HG02840 (cell line): Measurements from ENCODE around the gene ITLN2.
"Not testable (repeated sequence)": the region's sequence is repeated elsewhere in the genome, so short reads cannot be mapped to it uniquely, and the experiment has no call there.

Experiments used
- ATAC-seq: cut with Tn5 transposase; IDR thresholded peaks from one replicate; pipeline ENCODE4 v1.9.1; 2021; ENCODE audit warnings: mild to moderate bottlenecking, moderate library complexity, moderate number of reproducible peaks; ENCODE audit not compliant: unreplicated experiment, low FRiP score

ITLN2 gene

DNA sequence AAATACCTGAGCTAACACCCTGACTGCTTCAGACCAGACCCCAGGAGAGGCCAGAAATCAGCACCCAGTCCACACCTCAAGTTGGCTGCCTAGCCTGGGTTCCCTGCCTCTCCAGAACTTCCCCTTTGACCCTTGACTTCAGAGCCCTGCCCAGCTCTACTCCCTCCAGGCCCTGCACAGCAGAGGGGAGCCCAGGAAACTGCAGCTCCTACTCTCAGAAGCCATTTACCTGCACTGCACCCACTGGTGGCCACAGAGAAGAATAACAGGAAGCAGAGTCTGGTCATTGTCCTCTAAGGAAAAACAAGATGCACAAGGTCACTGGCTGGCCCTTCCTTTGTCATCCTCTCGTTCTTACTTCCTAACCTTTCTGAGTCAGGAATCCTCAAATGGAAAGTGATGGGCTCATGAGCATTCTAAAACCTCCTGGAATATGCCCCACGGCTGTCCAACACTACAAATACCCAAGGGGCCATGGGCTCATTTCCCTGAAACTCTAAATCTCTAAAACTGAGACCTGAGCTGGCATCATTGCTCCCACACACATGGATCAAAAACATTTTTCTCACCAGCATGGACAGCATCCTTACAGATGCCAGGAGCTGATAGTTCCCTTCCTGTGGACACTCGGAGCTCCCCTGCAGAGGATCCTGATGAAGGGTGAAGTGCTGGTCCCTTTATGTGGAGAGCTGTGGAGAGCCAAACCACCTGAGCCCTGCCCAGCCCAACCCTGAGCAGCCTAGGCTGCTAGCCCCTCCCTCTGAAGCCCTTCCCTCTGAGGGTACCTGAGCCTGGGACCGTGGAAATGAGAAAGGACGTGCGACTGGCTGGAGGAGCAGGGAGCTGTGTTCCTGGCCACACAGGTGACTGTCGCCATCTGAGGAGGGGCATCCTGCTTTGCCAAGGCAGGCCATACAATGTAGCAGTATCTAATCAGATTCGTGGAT, at the start of gene ITLN2:
TSS of gene ITLN2 (minus strand) at position 652 of the 947 bp plus-strand sequence. CDS start at position 584, 68 bp downstream.
- no peak for ATAC-seq

DNA sequence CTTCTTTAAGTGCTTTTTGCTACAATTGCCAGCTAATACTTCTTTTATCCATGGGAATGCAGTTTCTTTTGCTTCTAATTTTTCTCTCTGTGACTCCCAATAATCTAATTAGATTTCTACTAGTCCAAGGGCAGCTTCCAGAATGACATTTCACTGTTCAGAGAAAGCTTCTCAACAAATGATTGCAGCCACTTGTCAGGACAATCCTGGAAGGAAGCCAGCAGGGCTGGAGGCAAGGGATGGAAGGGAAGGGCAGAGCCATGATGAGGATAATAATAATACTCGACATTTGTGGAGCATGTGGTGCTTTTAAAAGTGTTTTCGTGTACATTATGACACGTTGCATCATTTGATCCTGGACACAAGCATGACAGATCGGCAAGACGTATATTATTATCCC, 46.9 kb upstream of the ITLN2 start:
- ATAC-seq = no peak

DNA sequence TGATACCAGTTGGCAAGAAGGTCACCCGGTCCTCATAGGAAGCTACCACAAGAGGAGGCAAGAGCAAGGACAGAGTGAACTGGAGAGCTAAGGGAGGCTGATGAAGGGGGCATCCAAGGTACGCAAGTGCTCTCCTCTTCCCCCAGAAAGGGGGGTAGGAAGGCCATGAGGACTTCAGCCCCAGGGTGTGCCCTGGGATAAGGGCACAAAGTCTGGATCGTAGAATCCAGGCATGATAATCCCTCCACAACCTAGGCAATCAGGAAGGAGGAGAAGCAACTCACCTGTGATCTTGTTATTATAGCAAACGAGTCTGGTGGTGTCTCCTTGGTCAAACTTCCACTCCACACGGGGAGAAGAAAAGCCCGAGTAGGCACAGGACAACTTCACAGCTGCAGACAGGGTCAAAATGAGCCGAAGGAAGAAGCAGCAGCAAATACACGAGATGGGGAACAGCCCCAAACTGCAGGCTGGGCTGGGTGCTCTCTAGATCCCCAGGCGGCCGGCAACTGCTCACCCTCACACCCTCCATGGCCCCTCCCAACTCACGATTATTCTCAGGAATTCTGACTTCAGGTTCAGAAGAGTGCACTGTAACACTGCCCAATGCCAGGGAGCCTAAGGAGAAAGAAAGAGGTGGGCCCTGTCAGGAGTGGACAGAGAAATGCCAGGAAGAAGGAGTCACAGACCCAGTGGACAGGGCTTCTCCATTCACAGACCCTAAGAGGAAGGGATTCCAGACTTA, 46.3 kb upstream of the ITLN2 start:
- no peak for ATAC-seq

DNA sequence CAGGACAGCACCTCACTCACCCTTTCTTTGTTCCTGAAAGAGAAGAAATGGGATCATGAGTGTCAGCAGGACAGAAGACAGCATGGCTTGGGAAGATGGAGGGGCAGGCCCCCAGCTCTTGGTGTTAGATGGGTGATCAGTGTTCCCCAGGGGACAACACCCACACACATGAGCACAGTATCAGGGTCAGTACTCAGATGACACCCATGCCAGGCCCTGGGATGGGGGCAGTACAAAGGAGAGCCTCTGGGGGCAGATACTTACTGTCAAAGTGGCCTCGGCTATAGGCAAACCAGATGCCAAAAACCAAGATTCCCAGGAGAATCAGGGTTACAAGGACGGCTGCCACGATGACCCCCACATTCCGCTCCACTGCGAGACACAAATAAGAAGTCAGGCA, 44.8 kb upstream of the ITLN2 start:
- ATAC-seq = no peak

DNA sequence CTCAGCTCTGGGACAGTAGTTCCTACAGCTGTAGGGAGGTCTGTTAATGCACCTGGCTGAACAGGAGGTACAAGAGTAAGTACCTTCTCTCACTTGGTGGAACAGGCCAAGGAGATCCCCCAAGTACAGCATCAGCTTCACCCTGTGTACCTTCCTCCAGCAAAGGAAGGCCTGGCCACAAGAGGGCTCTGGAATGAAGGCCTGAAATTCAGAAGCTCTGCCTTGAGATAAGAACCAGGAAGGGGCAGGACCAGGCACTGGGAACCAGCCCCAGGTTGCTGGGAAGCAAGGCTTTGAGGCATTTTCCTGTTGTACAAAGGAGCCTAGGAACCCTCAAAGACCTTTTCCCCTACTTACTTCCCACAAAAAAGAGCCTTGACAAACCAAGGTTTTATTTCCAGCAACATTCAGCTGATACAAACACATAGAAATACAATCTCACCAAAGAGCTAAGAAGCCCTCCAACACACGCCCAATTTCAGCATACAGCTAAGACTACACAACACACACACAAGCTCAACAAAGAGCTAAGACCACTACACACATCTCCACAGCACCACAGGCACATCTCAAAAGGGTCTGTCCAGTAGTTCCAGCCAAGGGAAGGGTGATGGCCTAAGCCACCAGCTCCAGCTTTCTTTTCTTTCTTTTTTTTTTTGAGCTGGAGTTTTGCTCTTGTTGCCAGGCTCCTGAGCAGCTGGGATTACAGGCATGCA, 42.9 kb upstream of the ITLN2 start:
- ATAC-seq = no peak

DNA sequence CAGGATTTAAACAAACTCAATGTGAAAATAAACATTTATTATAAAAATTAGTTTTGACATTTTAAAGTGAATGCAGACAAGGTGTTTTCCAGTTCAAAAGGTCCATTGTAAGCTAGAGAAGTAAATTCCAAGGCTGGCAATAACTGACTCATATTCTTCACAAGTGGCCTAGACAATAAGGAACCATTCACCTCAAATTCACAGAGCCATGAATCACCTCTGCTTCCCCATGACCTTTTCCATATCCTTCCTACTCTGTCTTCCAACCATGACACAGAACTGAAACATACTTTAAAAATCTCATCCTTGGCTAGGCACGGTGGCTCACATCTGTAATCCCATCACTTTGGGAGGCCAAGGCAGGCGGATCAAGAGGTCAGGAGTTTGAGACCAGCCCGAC, 41.6 kb upstream of the ITLN2 start:
- no peak for ATAC-seq

DNA sequence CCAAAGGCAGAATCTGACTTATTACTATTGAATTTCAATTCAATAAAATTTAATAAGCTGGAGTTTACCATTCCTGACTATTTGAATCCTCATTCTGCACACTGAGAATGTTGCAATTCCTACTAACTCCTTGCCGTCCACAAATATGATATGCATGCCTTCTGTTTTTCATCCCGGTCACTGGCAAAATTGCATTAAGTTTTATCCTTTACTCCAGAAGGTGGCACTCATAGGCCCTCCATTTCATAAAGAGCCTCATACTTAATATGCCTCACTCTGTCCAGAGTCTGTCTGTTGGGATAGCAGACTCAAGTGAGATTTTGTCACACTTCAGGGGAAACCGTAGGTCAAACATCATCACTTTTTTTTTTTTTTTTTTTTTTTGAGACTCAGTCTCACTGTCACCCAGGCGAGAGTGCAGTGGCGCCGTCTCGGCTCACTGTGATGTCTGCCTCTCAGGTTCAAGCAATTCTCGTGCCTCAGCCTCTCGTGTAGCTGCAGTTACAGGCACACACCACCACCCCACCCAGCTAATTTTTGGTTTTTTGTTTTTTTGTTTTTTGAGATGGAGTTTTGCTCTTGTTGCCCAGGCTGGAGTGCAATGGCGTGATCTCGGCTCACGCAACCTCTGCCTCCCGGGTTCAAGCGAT, 39.1 kb upstream of the ITLN2 start:
- no peak for ATAC-seq

DNA sequence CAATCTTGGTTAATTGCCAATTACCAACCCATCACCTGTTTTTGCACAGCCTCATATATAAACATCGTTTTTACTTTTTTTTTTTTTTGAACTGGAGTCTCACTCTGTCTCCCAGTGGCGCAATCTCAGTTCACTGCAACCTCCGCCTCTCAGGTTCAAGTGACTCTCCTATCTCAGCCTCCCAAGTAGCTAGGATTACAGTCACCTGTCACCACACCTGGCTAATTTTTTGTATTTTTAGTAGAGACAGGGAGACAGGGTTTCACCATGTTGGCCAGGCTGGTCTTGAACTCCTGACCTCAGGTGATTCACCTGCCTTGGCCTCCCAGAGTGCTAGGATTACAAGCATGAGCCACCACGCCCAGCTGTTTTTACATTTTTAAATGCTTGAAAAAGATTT, 37.4 kb upstream of the ITLN2 start:
- ATAC-seq = not testable (repeated sequence)

DNA sequence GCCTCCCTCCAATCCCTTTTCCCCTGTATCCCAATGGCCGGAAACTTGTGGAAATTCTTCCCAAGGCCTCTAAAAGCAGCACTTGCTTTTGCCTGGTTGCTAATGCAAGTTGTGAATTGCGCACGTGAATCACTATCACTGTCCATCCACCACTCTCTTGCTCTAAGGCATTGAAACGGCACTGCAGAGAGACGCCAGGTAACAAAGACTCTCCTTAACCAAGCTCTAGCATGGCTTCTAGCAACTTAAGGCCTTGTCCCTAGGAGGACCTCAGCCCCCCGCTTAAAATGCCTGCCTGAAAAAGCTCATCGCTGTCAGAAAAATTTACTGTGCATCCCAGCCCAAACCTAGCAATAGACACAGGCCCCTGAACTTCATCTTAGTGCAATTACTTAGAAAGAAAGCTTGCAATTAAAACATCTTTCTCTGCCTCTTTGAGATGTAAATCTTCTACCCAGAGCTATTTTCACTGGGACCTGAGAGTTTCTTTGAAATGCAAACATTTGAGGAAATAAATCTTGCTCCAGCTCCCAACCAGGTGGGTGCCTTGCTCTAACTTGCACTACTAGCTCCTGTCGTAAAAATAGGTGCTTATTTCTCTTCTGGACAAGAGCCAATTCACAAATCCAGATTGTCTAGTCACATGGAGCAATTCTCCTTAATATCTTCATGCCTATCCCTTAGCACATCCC, 32.9 kb upstream of the ITLN2 start:
- no peak for ATAC-seq

DNA sequence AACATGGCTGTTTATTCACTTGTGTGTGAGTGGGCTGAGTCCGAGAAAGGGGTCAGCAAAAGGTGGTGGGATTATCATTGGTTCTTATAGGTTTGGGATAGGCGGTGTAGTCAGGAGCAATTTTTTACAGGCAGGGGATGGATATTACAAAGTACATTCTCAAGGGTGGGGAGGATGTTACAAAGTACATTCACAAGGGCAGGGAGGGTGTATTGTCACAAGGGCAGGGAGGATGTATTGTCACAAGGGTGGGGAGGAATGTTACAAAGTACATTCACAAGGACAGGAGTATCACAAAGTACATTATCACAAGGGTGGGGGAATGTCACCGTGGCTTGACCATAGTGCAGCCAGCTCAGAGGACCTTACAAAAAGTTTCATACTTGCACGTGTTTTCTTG, 31.1 kb upstream of the ITLN2 start:
- ATAC-seq = no peak

DNA sequence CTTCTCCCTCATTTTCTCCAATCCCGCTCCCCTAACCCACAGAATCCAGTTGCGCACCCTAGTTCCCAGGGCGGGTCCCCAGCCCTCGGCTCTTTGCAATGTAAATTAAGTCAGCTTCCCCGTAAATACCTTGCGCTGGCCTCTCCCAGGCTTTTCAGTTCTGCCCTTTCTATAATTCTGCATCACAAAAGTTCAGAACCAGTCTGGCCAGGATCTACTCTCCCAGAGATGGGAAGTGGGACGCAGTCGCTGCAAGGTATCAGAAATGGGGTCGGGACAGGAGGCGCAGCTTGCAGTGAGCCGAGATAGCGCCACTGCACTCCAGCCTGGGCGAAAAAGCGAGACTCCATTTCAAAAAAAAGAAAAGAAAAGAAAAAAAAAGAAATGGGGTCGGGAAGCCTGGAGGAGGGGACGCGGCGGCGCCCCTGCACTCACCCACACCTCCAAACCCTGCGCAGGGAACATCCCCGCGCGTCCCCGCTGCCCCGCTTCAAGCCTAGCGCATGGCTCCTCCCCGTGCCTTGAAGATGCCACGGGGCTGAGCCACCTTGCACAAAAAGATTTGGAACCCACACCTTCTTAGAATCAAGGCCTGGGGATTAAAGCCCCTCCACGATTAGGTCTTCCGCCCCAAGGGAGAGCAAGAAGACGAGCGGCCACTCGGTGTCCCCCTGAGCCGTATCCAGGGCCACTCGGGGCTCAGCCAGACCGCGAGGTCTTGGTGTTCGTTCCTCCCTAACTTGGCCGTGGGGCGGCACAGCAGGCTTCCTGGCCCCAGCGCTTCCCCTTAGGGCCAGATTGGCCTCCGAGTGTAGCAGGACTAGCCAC, 27.2 kb upstream of the ITLN2 start:
- ATAC-seq = no peak

DNA sequence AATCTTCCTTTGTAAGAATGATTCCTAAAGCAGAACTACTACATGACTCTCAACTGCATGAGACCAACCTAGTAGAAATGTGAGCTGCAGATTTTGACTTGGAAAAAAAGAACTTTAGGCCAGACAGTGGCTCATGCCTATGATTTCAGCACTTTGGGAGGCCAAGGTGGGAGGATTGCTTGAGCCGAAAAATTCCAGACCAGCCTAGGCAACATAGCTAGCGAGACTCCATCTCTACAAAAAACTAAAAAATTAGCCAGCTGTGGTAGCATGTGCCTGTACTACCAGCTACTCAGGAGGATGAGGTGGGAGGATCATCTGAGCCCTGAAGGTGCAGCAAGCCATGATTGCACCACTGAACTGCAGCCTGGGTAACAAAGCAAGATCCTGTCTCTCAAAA, 24.7 kb upstream of the ITLN2 start:
- ATAC-seq = no peak

DNA sequence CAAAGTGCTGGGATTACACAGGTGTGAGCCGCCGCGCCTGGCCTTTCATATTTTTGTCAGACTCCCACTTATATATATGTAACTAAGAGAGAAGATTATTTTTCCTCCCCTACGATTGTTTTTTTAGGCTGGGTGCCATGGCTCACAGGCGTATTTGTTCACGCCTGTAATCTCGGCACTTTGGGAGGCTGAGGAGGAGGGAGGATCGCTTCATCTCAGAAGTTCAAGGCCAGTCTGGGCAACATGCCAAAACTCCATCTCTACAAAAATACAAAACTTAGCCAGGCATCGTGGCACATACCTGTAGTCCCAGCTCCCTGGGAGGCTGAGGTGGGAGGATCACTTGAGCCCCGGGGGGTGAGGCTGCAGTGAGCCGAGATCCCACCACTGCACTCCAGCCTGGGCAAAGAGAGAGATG, 23.9 kb upstream of the ITLN2 start:
- no peak for ATAC-seq

DNA sequence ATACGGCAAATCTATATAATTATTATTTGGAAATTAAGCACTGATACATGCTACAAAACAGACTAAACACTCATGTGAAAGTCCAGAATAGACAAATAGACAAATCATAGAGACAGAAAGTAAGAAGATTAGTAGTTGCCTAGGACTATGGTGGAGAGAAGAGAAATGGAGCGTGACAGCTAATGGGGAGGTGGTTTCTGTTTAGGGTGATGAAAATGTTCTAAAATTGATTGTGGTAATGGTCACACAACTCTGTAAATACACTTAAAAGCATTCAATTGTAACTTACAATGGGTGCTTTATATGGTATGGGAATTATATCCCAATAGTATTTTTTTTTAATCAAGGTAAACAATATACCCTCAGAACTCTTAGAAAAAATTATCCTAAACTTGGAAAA, 20.4 kb upstream of the ITLN2 start:
- ATAC-seq = no peak

DNA sequence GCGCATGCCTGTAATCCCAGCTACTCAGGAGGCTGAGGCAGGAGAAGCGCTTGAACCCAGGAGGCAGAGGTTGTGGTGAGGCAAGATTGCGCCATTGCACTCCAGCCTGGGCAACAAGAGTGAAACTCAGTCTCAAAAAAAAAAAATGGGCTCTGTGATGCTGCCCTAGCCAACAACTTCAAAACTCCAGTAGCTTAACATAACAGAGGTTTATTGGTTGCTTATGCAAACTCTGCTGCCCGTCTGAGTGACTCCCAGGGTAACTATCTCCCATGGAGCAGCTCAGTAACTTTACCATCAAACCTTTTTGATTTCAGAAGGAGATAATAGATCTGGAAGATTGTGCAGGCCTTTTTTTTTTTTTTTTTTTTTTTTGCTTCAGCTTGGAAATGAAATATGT, 18.9 kb upstream of the ITLN2 start:
- ATAC-seq = no peak

DNA sequence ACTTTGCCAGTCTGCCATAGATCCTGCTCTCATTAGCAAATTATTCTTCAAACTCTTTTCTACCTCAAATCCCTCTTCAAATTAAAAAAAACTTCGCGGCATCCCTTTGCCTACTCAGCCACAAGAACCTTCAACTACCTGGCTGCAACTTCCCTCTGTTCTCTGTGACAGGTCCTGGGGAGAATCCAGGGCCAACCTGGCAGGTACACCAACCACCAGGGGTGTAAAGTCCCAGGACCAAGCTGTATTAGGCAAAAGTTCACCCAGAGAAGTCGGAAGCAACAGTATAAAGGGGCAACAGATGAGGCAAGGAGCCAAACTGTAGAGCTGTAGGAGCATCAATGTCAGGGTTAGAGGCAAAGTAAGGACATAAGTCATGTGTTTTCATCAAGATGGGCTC, 18.3 kb upstream of the ITLN2 start:
- ATAC-seq = no peak

DNA sequence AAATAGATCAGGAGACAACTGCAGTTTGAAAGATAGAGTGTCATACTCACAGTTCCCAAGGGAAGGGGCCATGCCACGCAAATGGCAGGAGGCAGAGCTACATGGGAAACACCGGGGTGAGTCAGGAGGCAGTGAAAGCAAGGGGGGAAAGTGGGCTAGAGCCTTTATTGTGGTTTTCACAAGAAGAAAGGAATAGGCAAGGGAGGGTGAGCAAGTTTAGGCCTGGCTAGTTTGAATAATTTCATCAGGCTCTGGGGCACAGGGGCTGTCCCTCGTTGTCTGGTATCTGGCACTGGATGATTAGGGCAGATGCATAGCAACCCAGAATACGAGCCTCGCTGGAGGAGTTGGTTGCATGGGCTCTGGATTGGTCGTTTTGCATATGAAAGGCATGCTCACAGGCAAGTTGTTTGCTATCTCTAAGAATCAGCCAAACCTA, 17.0 kb upstream of the ITLN2 start:
- ATAC-seq = no peak

DNA sequence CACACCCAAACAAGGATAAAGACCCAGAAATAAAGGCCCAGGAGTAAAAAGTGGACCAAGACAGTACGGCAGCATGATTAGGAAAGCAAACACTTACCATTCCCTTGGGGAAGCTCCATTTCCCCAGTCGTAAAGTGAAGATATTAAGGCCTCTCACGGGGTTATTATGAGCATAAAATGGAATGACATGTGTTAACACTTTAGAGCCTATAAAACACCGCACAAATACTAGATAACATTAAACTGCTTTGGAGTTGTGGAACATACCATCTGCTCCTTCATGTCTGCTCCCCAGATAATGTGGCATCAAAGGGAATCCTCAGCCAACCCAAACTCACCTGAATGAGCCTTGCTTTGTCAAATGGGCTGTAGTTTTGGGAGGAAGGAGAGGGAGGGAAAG, 8.9 kb upstream of the ITLN2 start:
- no peak for ATAC-seq

DNA sequence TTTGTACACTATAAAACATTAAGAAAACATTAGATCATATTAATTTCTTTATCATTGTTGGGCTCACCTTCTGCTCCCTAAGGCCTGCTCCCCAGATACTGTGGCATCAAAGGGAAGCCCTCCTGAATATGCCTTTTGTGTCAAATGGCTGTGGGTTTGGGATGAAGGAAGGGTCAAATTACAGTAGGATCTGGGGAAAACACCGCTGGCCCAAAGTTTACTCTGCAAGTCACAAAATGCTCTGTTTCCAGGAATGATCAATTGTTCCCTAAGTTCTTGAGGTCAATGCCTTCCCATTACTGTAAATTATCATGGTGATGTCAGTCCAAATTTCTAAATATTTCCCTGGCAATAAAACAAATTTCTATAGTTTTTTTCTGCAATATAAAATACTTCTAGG, 6.8 kb upstream of the ITLN2 start:
- no peak for ATAC-seq
